IPS-18c (cell line): ENCODE data around the gene SLX9.

Experiments used
- H3K4me3 ChIP-seq: 2 replicates; pipeline ENCODE4 v1.7.0; 2013; ENCODE audit warnings: low read depth, mild to moderate bottlenecking, low read length, moderate library complexity; ENCODE audit not compliant: insufficient read depth
- H3K9me3 ChIP-seq: one replicate; pipeline ENCODE4 v1.6.1; 2013; ENCODE audit warnings: mild to moderate bottlenecking, low read length, moderate library complexity; ENCODE audit not compliant: control insufficient read depth, insufficient read depth

SLX9 gene

GRCh38 chr21:45011911-45012661, 72.3 kb downstream of the SLX9 start:
- peaks cover 2% of the 10 kb centered on the region for H3K9me3 ChIP-seq
- no peak overlapping the region for H3K4me3 ChIP-seq

- Histone ChIP-seq H3K9me3 (peaks cover 2% of the 10 kb centered on the region), H3K4me3 (no peak overlapping the region)
Observed at GRCh38 chr21:45012662-45013259, 72.9 kb downstream of the SLX9 start.

GRCh38 chr21:45013260-45013841, 73.5 kb downstream of the SLX9 start:
- no peak overlapping the region for H3K4me3 ChIP-seq
- H3K9me3 ChIP-seq, result peaks cover 2% of the 10 kb centered on the region

GRCh38 chr21:45014747-45015468, 75.1 kb downstream of the SLX9 start:
- H3K9me3 ChIP-seq, result peaks cover 2% of the 10 kb centered on the region
- H3K4me3 ChIP-seq, result no peak overlapping the region

GRCh38 chr21:45015469-45015860, 75.6 kb downstream of the SLX9 start:
- H3K9me3 ChIP-seq, result peaks cover 2% of the 10 kb centered on the region
- no peak overlapping the region for H3K4me3 ChIP-seq

GRCh38 chr21:45016031-45016405, 76.2 kb downstream of the SLX9 start:
- Histone ChIP-seq H3K4me3 (no peak overlapping the region), H3K9me3 (peaks cover 2% of the 10 kb centered on the region)

- peaks cover 2% of the 10 kb centered on the region for H3K9me3 ChIP-seq
- H3K4me3 ChIP-seq, result no peak overlapping the region
Observed at GRCh38 chr21:45016406-45017038, 76.7 kb downstream of the SLX9 start.

- Histone ChIP-seq H3K9me3 (peaks cover 2% of the 10 kb centered on the region), H3K4me3 (no peak overlapping the region)
Observed at GRCh38 chr21:45017039-45017960, 77.5 kb downstream of the SLX9 start.

- H3K4me3 ChIP-seq, result no peak overlapping the region
- peaks cover 2% of the 10 kb centered on the region for H3K9me3 ChIP-seq
Observed at GRCh38 chr21:45018131-45019075, 78.6 kb downstream of the SLX9 start.

GRCh38 chr21:45019076-45019886, 79.5 kb downstream of the SLX9 start:
- peaks cover 2% of the 10 kb centered on the region for H3K9me3 ChIP-seq
- 0 out of 2 replicates have a peak overlapping the region, but pooled peaks have one; percentile 9 for H3K4me3 ChIP-seq

GRCh38 chr21:45019887-45020537, 80.2 kb downstream of the SLX9 start:
- peaks cover 2% of the 10 kb centered on the region for H3K9me3 ChIP-seq
- no peak overlapping the region for H3K4me3 ChIP-seq

- H3K9me3 ChIP-seq, result peaks cover 2% of the 10 kb centered on the region
Observed at GRCh38 chr21:45020629-45021427, 81.0 kb downstream of the SLX9 start.

GRCh38 chr21:45021428-45022347, 81.9 kb downstream of the SLX9 start:
- Histone ChIP-seq H3K9me3 (peaks cover 2% of the 10 kb centered on the region), H3K4me3 (no peak overlapping the region)

More at GRCh38 chr21:45020629-45021427, 81.0 kb downstream of the SLX9 start:
- H3K4me3 ChIP-seq, result no peak overlapping the region
